ENCODE data around the gene FAM20B. TPM values are rescaled to one million over a fixed set of nuclear protein-coding genes. Genes with fewer than 3 reads are reported as not detected.

FAM20B gene
- total and polyA plus RNA-seq, 8 donors = 32.8 to 37.2 (median 35.8) TPM

DNA sequence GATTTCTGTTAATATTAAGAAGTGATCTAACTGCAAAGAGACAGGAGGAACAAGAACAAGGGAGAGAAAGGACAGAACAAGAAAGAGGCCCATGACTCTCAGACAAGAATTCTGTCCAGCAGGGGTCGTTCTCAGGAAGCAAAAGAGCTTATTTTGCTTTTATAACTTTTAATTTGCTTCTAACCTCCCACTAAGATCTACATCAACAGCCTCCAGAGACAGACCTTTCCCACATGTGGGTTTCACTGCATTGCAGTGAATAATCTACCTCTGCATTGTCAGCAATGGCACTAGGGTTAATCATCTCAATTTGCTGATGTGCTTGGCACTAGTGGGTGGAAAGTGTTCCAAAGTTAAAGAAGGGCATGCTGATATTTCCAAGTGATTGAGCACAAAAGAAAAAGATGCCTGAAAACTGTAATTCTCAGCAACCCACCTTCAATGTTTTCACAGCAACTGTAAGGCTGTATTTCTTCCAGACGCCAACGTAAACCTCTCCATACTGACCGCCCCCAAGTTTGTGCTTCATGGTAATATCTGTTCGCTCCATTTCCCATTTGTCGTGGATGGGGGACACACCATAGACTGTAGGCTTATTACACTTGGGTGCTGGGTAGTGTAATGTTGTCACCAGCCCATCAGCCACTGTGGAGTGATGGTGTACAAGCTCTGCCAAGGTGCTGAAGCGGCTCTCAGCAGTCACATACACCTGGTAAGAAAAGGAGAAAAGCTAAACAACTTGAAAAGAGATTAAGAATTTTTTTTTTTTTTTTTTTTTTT lies 95.7 kb downstream of the FAM20B start:
- DNase-seq (peak in 2 of 4 donors; percentile 28 to 53), ATAC-seq (peak; percentile 45)
- H3K36me3 ChIP-seq = peaks cover 0 to 71% of the 10 kb centered on the region in 2 donors
- H3K27me3 ChIP-seq = no peaks in the 10 kb centered on the region
- no peak overlapping the region for H3K27ac ChIP-seq
- H3K4me1 ChIP-seq = peaks cover 0 to 2% of the 10 kb centered on the region in 2 donors
- no peaks in the 10 kb centered on the region for H3K9me3 ChIP-seq
- TF ChIP-seq, protein P1, sequence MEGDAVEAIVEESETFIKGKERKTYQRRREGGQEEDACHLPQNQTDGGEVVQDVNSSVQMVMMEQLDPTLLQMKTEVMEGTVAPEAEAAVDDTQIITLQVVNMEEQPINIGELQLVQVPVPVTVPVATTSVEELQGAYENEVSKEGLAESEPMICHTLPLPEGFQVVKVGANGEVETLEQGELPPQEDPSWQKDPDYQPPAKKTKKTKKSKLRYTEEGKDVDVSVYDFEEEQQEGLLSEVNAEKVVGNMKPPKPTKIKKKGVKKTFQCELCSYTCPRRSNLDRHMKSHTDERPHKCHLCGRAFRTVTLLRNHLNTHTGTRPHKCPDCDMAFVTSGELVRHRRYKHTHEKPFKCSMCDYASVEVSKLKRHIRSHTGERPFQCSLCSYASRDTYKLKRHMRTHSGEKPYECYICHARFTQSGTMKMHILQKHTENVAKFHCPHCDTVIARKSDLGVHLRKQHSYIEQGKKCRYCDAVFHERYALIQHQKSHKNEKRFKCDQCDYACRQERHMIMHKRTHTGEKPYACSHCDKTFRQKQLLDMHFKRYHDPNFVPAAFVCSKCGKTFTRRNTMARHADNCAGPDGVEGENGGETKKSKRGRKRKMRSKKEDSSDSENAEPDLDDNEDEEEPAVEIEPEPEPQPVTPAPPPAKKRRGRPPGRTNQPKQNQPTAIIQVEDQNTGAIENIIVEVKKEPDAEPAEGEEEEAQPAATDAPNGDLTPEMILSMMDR (IDR thresholded peaks at IDR 0.05) = peak; percentile 33 to 43
- intact Hi-C loops (cut with DNase I) = loop anchor here in 1 of 2 donors (5.0 kb wide), 1 partner anchor 71 kb away; no protein-coding TSS in a partner anchor
- no peak overlapping the region for H3K4me3 ChIP-seq

- Histone ChIP-seq H3K4me3 (no peak overlapping the region), H3K4me1 (peaks cover 6 to 37% of the 10 kb centered on the region in 2 donors), H3K36me3 (peaks cover 0 to 38% of the 10 kb centered on the region in 2 donors), H3K9me3 (no peaks in the 10 kb centered on the region), H3K27ac (no peak overlapping the region), H3K27me3 (no peaks in the 10 kb centered on the region)
- intact Hi-C loops (cut with DNase I) = loop anchor here in 1 of 2 donors (5.0 kb wide), 1 partner anchor 67 kb away; no protein-coding TSS in a partner anchor
- TF ChIP-seq, protein P1 (IDR thresholded peaks at IDR 0.05) = no peak
- DNase-seq (no peak), ATAC-seq (peak; percentile 33)
Measured at GRCh38 chr1:179124873-179125272, 99.2 kb downstream of the FAM20B start.

Other genes starting within 250 kb of the FAM20B start
- gene ANGPTL1, start 154.8 kb upstream of the FAM20B start, total RNA-seq = 10 to 100 TPM; 11.0 to 19.2 TPM
- 10 to 100 TPM in 3 of 6 donors, 1 to 10 TPM in 3; 8.4 to 11.6 (median 10.1) TPM for gene ANGPTL1, start 154.8 kb upstream of the FAM20B start, polyA plus RNA-seq (ENCODE audit: insufficient read length in 6 of 6)
- gene TOR3A, start 56.2 kb downstream of the FAM20B start, total RNA-seq = 10 to 100 TPM; 23.6 to 30.0 TPM
- gene TOR3A, start 56.2 kb downstream of the FAM20B start, polyA plus RNA-seq (ENCODE audit: insufficient read length in 6 of 6) = 10 to 100 TPM; 22.1 to 29.6 (median 24.2) TPM
- 10 to 100 TPM; 25.3 to 33.4 TPM for gene ABL2, start 203.8 kb downstream of the FAM20B start, total RNA-seq
- 10 to 100 TPM; 10.5 to 12.4 (median 11.4) TPM for gene ABL2, start 203.8 kb downstream of the FAM20B start, polyA plus RNA-seq (ENCODE audit: insufficient read length in 6 of 6)